ENCODE measurements around the gene CACNB4.

The CACNB4 gene

DNA sequence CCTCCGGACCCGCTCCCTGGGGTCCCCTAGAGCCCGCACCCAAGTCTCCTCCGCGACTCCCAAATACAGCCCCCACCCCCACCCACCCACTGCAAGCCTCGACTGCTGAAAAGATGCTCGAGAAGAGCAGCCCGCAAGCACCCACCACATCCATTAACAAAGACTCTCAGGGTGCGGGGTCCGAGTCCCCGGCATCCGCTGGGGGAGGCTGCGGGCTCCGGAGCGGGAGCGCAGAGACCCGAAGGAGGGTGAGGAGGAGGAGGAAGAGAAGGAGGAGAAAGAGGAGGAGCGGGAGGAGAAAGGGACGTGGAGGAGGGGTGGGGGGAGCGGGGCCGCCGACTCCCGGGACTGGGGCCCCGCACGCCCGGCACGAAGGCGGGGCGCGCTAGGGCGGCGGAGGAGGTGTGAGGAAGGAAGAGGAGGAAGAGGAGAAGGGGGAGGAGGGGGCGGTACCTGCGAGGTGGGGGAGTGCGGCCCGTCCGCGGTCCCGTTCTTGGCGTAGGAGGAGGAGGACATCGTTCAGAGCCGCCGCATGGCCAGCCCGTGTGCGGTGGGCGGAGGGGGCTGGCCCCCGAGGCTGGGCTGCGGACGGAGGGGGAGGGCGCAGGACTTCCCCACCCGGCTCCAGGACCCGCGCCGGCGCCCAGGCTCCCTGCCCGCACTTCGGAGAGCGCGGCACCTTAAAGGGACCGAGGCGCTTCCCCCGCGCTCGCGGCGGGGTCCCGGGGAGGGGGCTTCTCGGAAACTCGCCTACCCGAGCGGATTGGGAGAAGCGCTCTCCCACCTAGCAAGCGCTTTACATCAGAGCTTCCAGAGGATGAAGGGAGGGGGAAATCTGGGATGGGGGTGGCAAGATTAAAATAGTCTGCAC lies at the start of gene CACNB4:
Gene CACNB4 (minus strand): TSS at position 549 of the 871 bp plus-strand sequence.
- TF ChIP-seq EZH2 (IDR thresholded peaks at IDR 0.05; ENCODE audit: borderline replicate concordance, low read length) (no peak), CTCF (IDR thresholded peaks at IDR 0.05; ENCODE audit: low read length) (no peak)
- Histone ChIP-seq H3K4me3 (ENCODE audit: low read depth, low read length, poor library complexity, severe bottlenecking) (peak within 1 kb of the TSS; percentile 45), H3K27me3 (ENCODE audit: insufficient read depth, low read length) (no peaks in the 10 kb centered on the region; the same call in 1 of the 2 replicates), H3K4me2 (ENCODE audit: low read length) (peak within 1 kb of the TSS; percentile 41), H3K9me3 (ENCODE audit: low read length) (no peaks in the 10 kb centered on the region), H3K9ac (ENCODE audit: low read length) (no peak within 1 kb of the TSS), H3K36me3 (ENCODE audit: insufficient read depth, low read length) (no peaks in the 10 kb centered on the region), H4K20me1 (ENCODE audit: insufficient read depth, low read length) (no peaks in the 10 kb centered on the region), H3K79me2 (ENCODE audit: insufficient read depth, low read length) (no peaks in the 10 kb centered on the region), H3K4me1 (ENCODE audit: insufficient read depth, low read length, severe bottlenecking) (no peaks in the 10 kb centered on the region), H3K27ac (ENCODE audit: low read depth, low read length, poor library complexity, severe bottlenecking) (no peak within 1 kb of the TSS), H2AFZ (ENCODE audit: low read length) (no peak within 1 kb of the TSS), H3F3A (ENCODE audit: insufficient read depth, low read length) (no peaks in the 10 kb centered on the region), H3K9me2 (ENCODE audit: low read depth, low read length) (no peaks in the 10 kb centered on the region)

GRCh38 chr2:152134488-152135280 lies 35.8 kb upstream of the CACNB4 start:
- Histone ChIP-seq H3K27ac (ENCODE audit: low read depth, low read length, poor library complexity, severe bottlenecking) (no peak overlapping the region), H3K4me2 (ENCODE audit: low read length) (no peak overlapping the region), H3K4me1 (ENCODE audit: insufficient read depth, low read length, severe bottlenecking) (no peaks in the 10 kb centered on the region), H3K36me3 (ENCODE audit: insufficient read depth, low read length) (peaks cover 4% of the 10 kb centered on the region; the same call in 1 of the 2 replicates), H3K27me3 (ENCODE audit: insufficient read depth, low read length) (no peaks in the 10 kb centered on the region), H3K79me2 (ENCODE audit: insufficient read depth, low read length) (no peaks in the 10 kb centered on the region), H3K9me2 (ENCODE audit: low read depth, low read length) (no peaks in the 10 kb centered on the region), H2AFZ (ENCODE audit: low read length) (no peak overlapping the region), H3K9ac (ENCODE audit: low read length) (no peak overlapping the region), H3F3A (ENCODE audit: insufficient read depth, low read length) (no peaks in the 10 kb centered on the region), H3K9me3 (ENCODE audit: low read length) (no peaks in the 10 kb centered on the region), H4K20me1 (ENCODE audit: insufficient read depth, low read length) (no peaks in the 10 kb centered on the region; the same call in 1 of the 2 replicates), H3K4me3 (ENCODE audit: low read depth, low read length, poor library complexity, severe bottlenecking) (no peak overlapping the region)
- no peak for TF ChIP-seq EZH2 (IDR thresholded peaks at IDR 0.05; ENCODE audit: borderline replicate concordance, low read length)
- TF ChIP-seq CTCF (IDR thresholded peaks at IDR 0.05; ENCODE audit: low read length) = no peak

- Histone ChIP-seq H3K4me3 (ENCODE audit: low read depth, low read length, poor library complexity, severe bottlenecking) (no peak overlapping the region), H3K27ac (ENCODE audit: low read depth, low read length, poor library complexity, severe bottlenecking) (no peak overlapping the region), H3K9me3 (ENCODE audit: low read length) (no peaks in the 10 kb centered on the region), H4K20me1 (ENCODE audit: insufficient read depth, low read length) (no peaks in the 10 kb centered on the region; the same call in 1 of the 2 replicates), H3K36me3 (ENCODE audit: insufficient read depth, low read length) (no peaks in the 10 kb centered on the region), H3K9ac (ENCODE audit: low read length) (no peak overlapping the region), H3K79me2 (ENCODE audit: insufficient read depth, low read length) (no peaks in the 10 kb centered on the region), H3K4me1 (ENCODE audit: insufficient read depth, low read length, severe bottlenecking) (no peaks in the 10 kb centered on the region), H3K9me2 (ENCODE audit: low read depth, low read length) (no peaks in the 10 kb centered on the region), H3K27me3 (ENCODE audit: insufficient read depth, low read length) (no peaks in the 10 kb centered on the region), H3F3A (ENCODE audit: insufficient read depth, low read length) (no peaks in the 10 kb centered on the region), H3K4me2 (ENCODE audit: low read length) (no peak overlapping the region), H2AFZ (ENCODE audit: low read length) (no peak overlapping the region)
- TF ChIP-seq EZH2 (IDR thresholded peaks at IDR 0.05; ENCODE audit: borderline replicate concordance, low read length) (no peak), CTCF (IDR thresholded peaks at IDR 0.05; ENCODE audit: low read length) (no peak)
Measured at GRCh38 chr2:152132306-152132705, 33.5 kb upstream of the CACNB4 start.
